ENCODE results near the gene ENGASE. TPM values are rescaled to one million over a fixed set of nuclear protein-coding genes. Genes with fewer than 3 reads are reported as not detected.

Gene ENGASE
- total and polyA plus RNA-seq, 7 donors = 7.5 to 80.8 (median 26.7) TPM

DNA sequence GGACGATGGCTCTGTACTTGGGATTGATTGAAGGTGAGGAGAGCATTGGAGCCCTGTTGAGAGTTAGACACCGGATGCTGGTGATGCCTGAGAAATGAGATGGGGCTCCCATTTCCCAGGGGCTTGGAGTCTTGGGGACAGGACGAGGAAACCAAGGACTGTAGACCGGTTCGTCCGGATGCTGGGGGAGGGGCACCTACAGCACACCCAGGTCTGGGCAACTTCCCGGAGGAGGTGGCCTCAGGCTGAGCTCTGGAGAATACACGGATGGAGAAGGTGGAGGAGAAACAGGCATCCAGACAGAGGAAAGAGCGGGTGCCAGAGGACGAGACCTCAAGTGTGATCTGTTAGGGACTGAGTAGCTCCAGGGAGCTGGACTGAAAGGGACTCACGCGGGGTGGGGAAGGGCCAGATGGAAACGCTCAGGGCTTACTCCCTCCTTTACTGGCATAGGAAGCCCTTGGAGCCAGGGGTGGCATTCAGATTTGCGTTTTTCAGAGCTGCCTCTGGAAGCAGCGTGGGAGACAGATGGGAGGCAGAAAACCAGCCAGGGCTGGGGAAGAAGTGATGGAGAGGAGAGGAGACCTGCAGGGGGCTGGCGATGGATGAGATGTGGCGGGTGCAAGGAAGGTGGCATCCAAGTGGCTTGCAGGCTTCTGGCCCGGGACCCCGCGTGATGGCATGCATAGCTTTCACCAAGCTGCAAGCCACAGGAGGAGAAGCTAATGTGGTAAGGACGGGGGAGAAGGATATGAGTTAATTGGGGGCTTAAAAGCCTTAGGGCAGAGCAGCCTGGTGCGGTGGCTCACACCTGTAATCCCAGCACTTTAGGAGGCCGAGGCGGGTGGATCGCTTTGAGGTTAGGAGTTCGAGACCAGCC lies 42.4 kb upstream of the ENGASE start:
- Histone ChIP-seq H3K4me3 (no peak overlapping the region), H3K4me1 (peaks cover 20% of the 10 kb centered on the region), H3K27ac (no peak overlapping the region), H3K27me3 (ENCODE audit: insufficient read depth in 3 of 3, low read length in 2 of 3) (peaks cover 0 to 22% (median 0%) of the 10 kb centered on the region in 3 donors), H3K36me3 (ENCODE audit: insufficient read depth in 1 of 2, low read depth in 1 of 2) (no peaks in the 10 kb centered on the region), H3K9me3 (no peaks in the 10 kb centered on the region)
- TF ChIP-seq, protein P1, sequence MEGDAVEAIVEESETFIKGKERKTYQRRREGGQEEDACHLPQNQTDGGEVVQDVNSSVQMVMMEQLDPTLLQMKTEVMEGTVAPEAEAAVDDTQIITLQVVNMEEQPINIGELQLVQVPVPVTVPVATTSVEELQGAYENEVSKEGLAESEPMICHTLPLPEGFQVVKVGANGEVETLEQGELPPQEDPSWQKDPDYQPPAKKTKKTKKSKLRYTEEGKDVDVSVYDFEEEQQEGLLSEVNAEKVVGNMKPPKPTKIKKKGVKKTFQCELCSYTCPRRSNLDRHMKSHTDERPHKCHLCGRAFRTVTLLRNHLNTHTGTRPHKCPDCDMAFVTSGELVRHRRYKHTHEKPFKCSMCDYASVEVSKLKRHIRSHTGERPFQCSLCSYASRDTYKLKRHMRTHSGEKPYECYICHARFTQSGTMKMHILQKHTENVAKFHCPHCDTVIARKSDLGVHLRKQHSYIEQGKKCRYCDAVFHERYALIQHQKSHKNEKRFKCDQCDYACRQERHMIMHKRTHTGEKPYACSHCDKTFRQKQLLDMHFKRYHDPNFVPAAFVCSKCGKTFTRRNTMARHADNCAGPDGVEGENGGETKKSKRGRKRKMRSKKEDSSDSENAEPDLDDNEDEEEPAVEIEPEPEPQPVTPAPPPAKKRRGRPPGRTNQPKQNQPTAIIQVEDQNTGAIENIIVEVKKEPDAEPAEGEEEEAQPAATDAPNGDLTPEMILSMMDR (IDR thresholded peaks at IDR 0.05) = no peak
- intact Hi-C loops (cut with DNase I) = no loop called here
- ATAC-seq = no peak
- WGBS, 3 donors = 70 to 77% (median 74%) methylated on average over 26 of the region's 26 CpGs
- no peak for DNase-seq

DNA sequence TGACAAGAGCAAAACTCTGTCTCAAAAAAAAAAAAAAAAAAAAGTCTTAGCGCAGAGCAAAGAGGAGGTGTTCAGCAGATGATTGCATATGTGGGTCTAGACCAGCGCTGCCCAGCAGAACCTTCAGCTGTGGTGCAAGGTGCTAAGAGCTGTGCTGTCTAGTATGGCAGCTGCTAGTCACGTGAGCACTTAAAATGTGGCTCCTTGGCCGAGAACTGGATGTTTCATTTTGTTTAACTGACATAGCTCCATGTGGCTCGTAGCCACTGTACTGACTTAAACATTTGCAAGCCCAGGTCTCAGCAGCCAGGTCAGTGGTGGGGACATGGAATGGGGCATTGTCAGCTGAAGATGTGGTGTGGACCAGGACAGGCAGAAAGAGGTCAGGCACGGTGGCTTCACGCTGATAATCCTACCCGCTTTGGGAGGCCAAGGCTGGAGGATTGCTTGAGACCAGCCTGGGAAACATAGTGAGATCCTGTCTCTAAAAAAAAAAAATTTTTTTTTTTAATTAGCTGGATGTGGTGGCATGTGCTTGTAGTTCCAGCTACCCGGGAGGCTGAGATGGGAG lies 41.5 kb upstream of the ENGASE start:
- H3K36me3 ChIP-seq (ENCODE audit: insufficient read depth in 1 of 2, low read depth in 1 of 2) = no peaks in the 10 kb centered on the region
- H3K27me3 ChIP-seq (ENCODE audit: insufficient read depth in 3 of 3, low read length in 2 of 3) = peaks cover 0 to 22% (median 0%) of the 10 kb centered on the region in 3 donors
- ATAC-seq (peak in 1 of 4 donors; percentile 25), DNase-seq (no peak)
- H3K9me3 ChIP-seq = no peaks in the 10 kb centered on the region
- TF ChIP-seq, protein P1 (IDR thresholded peaks at IDR 0.05) = no peak
- H3K4me1 ChIP-seq = peaks cover 11% of the 10 kb centered on the region
- H3K27ac ChIP-seq = no peak overlapping the region
- no peak overlapping the region for H3K4me3 ChIP-seq
- intact Hi-C loops (cut with DNase I) = no loop called here
- WGBS, 3 donors = 55 to 73% (median 55%) methylated on average over 9 of the region's 9 CpGs

DNA sequence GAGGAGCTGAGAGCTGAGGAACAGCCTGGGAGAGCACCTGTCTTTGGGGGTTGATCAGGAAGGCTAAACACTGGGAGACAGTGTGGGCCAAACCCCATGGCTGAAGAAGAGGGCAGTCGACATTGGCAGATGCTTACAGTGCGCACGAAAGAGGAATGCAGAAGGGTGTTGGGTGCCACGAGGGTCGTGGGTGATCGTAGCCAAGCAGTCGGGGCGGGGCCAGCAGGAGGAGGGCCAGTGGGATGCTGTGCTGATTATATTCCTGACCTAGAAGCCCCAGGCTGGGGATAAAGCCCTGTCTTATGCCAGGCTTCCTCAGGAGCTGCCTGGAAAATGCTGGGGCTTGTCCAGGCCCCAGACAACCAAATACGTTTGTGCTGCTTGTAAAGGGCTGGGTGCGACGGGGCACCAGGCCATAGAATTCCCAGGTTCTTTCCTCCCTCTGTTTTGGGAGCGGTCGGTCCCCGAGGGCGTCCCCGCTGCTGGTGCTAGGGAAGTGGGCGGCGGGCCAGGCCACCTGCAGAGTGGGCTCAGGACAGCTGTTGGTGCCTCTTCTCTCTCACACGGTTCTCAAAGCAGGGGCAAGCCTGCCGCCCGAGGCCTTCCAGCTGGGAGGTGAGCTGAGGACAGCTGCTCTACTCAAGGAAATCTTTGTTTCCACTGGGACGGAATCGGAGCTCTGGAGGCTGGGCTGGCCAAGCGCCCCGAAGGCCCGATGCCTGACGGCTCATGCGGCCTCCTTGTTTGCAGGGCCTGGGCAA lies 40.7 kb upstream of the ENGASE start:
- Histone ChIP-seq H3K4me1 (peaks cover 11% of the 10 kb centered on the region), H3K4me3 (no peak overlapping the region)
- peak; percentile 49 to 77 for DNase-seq

GRCh38 chr17:79034931-79035485 lies 39.6 kb upstream of the ENGASE start:
- Histone ChIP-seq H3K27ac (no peak overlapping the region), H3K36me3 (ENCODE audit: insufficient read depth in 1 of 2, low read depth in 1 of 2) (no peaks in the 10 kb centered on the region), H3K9me3 (no peaks in the 10 kb centered on the region), H3K4me3 (no peak overlapping the region), H3K27me3 (ENCODE audit: insufficient read depth in 3 of 3, low read length in 2 of 3) (peaks cover 0 to 14% (median 0%) of the 10 kb centered on the region in 3 donors), H3K4me1 (peaks cover 11% of the 10 kb centered on the region)
- DNase-seq (no peak), ATAC-seq (no peak)
- 73 to 91% (median 82%) methylated on average over 8 of the region's 8 CpGs for WGBS, 3 donors
- intact Hi-C loops (cut with DNase I) = no loop called here
- TF ChIP-seq, protein P1 (IDR thresholded peaks at IDR 0.05) = no peak

More for the DNA sequence above, 40.7 kb upstream of the ENGASE start:
- no peak overlapping the region for H3K27ac ChIP-seq
- TF ChIP-seq, protein P1 (IDR thresholded peaks at IDR 0.05) = no peak
- 15 to 32% (median 17%) methylated on average over 27 to 28 of the region's 28 CpGs for WGBS, 3 donors
- peaks cover 0 to 21% (median 0%) of the 10 kb centered on the region in 3 donors for H3K27me3 ChIP-seq (ENCODE audit: insufficient read depth in 3 of 3, low read length in 2 of 3)
- intact Hi-C loops (cut with DNase I) = no loop called here
- no peaks in the 10 kb centered on the region for H3K36me3 ChIP-seq (ENCODE audit: insufficient read depth in 1 of 2, low read depth in 1 of 2)
- peak in 3 of 4 donors; percentile 16 to 40 (median 33) for ATAC-seq
- no peaks in the 10 kb centered on the region for H3K9me3 ChIP-seq

All from psoas muscle (tissue), 8 donors.